HG03432 (cell line): ENCODE measurements around the gene LINGO3.

ENCODE experiments used
- ATAC-seq: cut with Tn5 transposase; IDR thresholded peaks from one replicate; pipeline ENCODE4 v1.9.1; 2021; ENCODE audit warnings: mild to moderate bottlenecking, moderate library complexity; ENCODE audit not compliant: unreplicated experiment

The LINGO3 gene

GRCh38 chr19:2339644-2340310 lies 31.8 kb upstream of the LINGO3 start:
- ATAC-seq: no peak

GRCh38 chr19:2338751-2339643 lies 31.0 kb upstream of the LINGO3 start:
- no peak for ATAC-seq

GRCh38 chr19:2338055-2338615 lies 30.2 kb upstream of the LINGO3 start:
- no peak for ATAC-seq

GRCh38 chr19:2337329-2337707 lies 29.4 kb upstream of the LINGO3 start:
- ATAC-seq: no peak

- ATAC-seq: no peak
Measured at GRCh38 chr19:2336528-2337328, 28.8 kb upstream of the LINGO3 start.

- ATAC-seq: no peak
Measured at GRCh38 chr19:2335848-2336247, 27.9 kb upstream of the LINGO3 start.

- ATAC-seq: no peak
Measured at GRCh38 chr19:2334986-2335846, 27.3 kb upstream of the LINGO3 start.

- no peak for ATAC-seq
Measured at GRCh38 chr19:2334426-2334825, 26.5 kb upstream of the LINGO3 start.

- no peak for ATAC-seq
Measured at GRCh38 chr19:2333807-2334211, 25.9 kb upstream of the LINGO3 start.

- ATAC-seq: no peak
Measured at GRCh38 chr19:2333027-2333806, 25.3 kb upstream of the LINGO3 start.

- ATAC-seq: no peak
Measured at GRCh38 chr19:2332341-2333026, 24.5 kb upstream of the LINGO3 start.

GRCh38 chr19:2331601-2332246 lies 23.8 kb upstream of the LINGO3 start:
- no peak for ATAC-seq

- no peak for ATAC-seq
Measured at GRCh38 chr19:2330632-2331284, 22.8 kb upstream of the LINGO3 start.

- no peak for ATAC-seq
Measured at GRCh38 chr19:2330255-2330631, 22.3 kb upstream of the LINGO3 start.

GRCh38 chr19:2329501-2329916 lies 21.6 kb upstream of the LINGO3 start:
- no peak for ATAC-seq

GRCh38 chr19:2329149-2329478 lies 21.2 kb upstream of the LINGO3 start:
- ATAC-seq: peak; percentile 14

- ATAC-seq: peak; percentile 69
Measured at GRCh38 chr19:2328401-2329148, 20.6 kb upstream of the LINGO3 start, which contains the start of the genes LSM7 and SPPL2B. LSM7 (minus strand) TSS chr19:2328586; CDS start chr19:2328566, 20 bp downstream. SPPL2B (plus strand) TSS chr19:2328684; CDS start chr19:2328710, 26 bp downstream.
